Activated gamma-delta T cell treated with Interleukin-2 at 50 U/mL for 16 hours (primary cell): ENCODE data around the gene UMAD1.

ENCODE experiments used
- DNase-seq: peaks from one replicate; pipeline ENCODE4 v3.0.0-alpha.2; 2020

The UMAD1 gene

DNA sequence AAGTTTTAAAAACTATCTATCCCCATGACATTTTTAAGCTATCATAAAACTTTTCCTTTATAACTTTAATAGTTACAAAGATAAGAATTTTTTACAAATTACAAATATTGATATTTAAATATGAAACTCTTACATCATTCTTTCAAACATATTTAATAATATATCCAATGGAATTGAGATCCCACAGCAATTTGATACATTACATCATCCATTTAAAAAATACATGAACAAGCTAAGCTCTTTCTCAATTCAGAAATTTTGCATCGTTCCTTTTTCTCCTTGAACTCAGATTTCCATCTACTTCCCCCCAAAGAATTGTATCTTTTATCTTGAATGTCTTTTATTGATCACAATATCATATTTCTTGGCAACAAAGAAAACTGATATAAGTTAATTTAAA is 209.6 kb downstream of the UMAD1 start:
- no peak for DNase-seq

DNA sequence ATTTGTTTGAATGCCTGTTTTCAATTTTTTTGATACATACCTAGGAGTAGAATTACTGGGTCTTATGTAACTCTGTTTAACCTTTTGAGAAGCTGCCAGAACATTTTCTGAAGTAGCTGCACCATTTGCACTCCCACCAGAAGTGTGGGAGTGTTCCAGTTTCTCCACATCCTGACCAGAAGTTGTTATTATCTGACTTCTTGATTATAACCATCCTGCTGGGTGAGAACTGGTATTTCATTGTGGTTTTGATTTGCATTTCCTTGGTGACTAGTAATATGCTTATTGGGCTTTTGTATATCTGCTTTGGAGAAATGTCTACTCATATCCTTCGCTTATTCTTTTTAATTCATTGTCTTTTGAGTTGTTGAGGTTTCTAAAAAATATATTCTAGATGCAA is 210.8 kb downstream of the UMAD1 start:
- no peak for DNase-seq

DNA sequence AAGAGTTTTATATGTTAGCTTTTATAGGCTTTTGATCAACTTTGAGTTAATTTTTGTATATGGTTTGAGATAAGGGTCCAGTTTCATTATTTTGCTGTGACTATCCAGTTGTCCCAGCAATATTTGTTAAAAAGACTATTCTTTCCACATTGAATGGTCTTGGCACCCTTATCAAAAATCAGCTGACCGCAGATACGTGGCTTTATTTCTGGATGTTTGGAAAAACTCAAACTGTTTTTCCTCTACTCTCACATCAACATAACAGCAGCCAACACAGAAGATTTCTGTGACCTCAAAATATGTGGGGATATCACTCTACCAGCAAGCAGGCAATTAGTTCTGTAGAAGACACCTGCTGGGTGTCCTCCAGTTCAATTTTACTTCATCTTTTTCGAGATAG is 211.4 kb downstream of the UMAD1 start:
- DNase-seq = no peak

DNA sequence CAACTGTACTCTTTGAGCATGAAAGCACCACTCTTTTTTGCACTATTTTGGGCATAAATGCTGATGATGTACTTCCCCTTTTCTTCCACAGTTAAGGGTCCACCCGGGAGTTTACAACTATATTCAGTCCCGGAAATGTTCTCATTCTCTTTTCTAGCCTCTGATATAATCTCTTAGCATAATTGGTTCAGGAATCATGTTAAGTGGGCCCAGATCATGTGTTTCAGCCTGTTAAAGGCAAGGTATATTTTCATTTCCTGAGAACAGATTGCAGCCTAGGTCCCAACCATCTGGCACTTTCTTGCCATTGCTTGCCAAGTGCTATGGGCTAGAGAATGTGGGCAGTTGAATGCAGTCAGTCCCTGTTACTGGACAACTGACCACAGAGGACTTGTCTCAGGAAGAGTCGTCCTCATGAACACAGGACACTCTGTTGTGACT is 216.6 kb downstream of the UMAD1 start:
- DNase-seq = no peak

DNA sequence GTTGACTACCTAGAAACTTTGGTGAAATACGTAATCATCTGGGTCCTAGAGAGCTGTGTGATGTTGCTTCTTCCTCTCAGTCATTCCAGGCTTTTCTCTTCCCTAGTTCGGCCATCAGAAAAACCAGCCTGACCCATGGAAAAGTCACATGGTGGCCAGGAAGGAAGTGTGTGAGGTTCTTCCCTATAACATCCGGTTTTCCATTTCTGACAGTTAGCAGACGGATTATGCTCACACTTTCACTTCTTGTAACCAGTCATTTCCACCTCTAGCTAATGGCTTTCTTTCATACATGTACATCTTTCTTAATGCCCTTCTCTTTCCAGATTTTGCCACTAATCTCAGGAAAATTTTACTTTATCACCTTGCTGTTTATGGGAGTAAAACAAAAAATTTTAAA is 218.0 kb downstream of the UMAD1 start:
- no peak for DNase-seq

DNA sequence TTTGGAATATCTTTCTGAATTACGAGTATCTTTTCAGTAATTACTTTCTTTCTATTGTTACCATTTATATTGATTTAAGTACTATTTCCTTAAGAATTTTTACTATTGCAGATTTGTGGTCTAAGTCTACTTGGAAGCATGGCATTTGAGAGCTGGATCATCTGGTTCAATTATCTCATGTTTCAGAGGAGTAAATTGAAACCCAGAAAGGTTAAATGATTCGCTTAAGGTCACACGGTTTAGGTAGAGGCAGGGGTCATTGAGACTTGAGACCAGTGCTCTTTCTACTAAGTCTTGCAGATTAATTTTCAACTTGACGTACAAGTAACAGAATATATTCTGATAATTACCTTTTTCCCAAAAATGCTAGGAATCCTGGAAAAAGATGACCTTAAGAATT is 218.9 kb downstream of the UMAD1 start:
- no peak for DNase-seq

DNA sequence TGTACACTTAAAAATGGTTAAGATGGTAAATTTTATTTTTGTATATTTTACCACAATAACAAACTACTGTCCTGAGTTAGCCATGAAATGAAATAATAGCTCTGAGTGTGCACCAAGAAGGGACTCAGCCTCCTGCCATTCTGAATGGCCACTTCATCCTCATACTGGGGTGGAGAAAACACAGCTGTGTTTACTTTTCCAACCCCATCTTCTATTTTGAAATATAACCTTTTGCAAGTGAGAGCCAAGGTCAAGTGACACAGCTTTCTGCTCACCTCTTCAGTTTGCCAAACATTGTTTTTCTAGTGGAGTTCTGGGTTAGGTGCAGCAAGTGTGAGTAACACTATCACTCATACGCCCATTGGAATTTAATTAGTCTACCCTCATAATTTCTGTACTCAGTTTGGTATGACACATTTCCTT is 220.7 kb downstream of the UMAD1 start:
- DNase-seq = no peak

DNA sequence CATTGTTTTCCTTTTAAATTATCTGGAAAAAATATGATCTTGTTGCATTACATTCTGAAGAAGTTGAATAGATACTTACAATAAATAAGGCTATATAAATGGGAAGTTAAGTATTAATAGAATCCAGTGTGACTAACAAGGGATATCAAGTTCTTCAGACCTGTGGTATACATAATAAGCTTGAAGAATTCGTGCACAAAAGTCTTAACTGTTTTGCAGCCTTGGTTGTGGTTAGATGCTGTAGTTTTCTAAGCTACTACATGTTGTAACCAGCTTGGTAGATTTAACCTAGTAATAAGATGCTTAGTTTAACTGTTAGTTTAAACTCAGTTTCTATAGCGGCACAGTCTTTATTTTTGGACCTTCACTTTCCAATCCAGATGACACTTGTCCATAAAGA is 221.8 kb downstream of the UMAD1 start:
- no peak for DNase-seq

DNA sequence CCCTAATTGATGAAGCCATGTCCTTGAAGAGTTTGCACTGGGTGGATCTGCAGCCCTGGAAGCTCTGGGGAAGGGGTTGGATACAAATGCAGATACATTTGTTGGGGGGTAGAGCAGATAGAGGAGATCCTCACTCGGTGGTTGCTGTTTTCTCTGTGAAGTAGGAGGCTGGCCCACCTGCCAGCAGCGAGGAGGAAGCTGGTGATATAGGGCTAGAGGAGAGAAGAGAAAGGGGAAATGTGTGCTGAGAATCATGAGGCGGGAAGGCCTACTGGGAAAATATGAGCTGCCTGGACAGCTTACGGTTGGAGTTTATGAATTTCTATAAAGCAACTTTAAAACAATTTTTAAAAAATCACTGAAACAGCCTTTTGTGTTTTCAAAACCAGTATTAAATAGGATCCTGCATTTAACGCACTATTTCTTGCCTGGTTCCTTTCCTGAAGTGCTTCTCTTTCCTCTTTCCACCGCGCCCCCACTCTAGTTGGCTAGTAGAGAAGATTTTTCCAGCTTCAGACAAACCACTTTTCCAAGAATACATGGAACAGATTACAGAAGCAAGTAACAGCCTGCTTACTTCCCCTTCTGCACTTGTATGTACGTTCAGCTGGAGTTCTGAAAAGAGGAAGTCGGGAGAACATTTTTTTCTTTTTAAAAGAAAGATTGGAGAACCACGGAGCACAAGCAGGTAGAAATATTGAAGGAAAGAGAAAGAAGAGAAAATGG is 227.5 kb downstream of the UMAD1 start:
- no peak for DNase-seq

DNA sequence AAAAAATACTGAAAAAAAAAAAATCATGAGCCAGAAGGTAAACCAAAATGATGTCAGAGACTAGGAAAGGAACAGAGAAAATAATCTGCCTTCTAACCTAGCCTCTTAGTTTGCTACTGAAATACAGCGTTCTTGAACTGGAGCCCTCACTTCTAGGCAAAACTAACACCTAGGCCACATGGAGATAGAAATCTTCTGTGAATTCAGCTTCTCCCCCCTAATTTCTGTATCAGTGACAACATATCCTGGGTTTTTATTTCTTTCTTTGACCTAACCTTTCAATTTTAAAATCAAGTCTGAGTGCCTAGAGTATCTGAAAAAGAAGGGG is 228.0 kb downstream of the UMAD1 start:
- DNase-seq = no peak

DNA sequence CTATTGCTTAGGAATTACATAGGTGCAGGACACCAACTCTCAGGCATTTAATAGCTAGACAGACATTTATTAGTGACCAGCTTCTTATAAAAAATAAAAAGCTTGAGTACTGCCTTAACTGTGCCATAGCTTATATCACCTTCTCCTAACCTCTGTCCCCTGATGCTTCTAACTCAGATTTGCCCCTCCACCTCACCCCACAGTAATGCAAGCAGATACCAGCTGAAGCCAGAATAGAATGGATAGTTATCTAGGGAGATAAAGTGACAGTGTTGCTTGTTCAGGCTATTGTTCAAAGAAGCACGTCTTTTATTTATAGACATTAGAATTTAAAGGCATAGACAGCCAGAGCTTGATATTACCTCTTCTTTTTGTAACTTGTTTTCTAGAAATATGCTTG is 228.5 kb downstream of the UMAD1 start:
- no peak for DNase-seq

DNA sequence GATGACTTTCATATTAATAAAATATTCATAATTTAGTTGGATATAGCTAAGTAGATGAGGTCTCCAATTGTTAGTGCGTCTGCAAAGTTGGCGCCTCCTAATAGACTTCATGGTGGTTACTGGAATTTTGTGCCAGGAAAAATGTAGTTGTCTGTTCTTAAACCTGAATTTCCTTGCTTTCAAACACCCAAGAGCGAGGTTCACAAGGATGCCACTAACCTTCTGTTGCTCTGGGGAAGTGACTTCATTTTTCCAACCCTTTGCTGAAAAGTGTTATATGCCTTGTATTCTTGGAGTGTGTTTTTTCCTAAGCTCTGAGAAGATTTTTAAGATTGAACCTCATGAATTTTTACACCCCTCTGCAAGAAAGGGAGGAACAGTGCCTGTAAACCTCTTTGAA is 229.1 kb downstream of the UMAD1 start:
- no peak for DNase-seq

DNA sequence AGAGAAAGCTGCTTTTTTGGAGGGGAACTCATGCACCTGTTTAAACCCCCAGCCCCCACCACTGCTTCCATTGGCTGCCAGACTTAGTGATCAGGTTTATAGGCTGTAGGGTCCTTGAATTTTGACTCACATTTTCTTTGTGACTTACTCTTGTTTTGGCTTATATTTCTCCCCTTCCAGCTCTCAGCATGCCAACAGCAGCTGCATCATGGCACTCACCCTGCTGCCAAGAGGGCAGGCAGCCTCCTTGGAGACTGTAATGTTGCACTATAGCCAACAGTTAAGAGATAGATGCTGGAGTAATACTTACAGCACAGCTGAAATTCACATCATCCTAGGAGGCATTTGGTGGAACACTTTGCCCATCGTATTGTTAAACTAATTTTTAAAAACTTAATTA is 230.0 kb downstream of the UMAD1 start:
- no peak for DNase-seq

DNA sequence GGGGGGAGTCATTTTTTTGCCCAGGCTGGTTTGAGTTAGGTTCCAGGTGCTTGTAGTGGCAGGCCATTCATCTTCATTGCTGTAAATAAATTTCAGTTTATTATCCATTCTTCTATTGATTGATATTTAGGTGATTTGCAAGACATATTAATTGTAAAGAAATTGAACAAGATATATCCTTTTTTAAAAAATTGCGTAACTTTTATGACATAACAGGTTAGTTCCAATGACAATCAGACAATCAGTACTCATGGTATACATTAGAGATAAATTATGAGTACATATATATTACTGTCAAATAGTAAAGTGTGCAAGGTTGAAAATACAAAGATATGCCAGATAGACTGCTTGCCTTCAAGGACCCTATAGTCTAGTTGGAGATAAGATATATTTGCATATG is 235.9 kb downstream of the UMAD1 start:
- no peak for DNase-seq

DNA sequence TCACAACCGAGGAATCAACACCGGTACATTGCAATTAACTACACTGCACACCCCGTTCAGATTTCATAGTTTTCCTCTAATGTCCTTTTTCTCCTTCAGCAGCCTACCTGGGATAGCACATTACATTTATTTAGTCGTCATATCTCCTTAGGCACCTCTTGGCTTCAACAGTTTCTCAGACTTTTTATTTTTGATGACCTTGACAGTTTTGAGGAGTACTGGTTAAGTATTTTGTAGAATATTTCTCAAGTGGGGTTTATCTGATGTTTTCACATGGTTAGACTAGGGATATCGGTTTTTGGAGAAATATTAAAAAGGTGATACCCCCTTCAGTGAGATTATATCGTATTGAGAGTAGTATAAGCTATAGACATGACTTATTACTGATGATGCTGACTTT is 241.0 kb downstream of the UMAD1 start:
- no peak for DNase-seq

DNA sequence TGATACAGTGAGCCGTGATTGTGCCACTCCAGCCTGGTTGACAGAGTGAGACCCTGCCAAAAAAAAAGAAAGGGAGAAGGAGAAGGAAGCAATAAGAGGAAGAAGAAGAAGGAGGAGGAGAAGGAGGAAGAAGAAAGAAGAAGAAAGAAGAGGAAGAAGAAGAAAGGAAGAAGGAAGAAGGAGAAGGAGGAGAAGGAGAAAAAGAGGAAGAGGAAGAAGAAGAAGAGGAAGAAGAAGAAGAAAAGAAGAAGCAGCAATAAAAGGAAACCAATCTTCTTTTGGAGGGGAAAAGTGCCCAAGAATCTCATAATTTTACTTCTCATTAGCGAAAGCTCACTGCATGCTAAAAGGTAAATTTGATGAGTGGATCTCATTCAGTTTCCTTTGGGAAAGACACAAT is 242.3 kb downstream of the UMAD1 start:
- DNase-seq = no peak

DNA sequence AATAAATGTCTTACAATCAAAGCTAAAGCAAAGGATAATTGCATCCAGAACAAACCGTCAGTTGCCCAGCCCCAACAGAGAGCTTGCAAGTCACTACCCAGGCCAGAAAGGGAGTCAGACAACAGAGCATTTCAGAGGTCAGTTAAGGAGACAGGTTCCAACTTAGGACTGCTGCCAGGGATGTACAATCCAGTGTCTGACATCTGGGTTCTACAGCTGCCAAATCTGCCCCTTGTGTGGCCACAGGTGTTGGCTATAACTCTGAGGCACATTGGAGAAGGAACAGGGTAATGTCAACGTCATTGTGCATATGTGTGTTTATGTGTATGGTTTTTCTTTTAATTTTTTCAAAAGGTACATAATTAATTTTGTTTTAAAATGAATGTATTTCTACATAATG is 242.8 kb downstream of the UMAD1 start:
- DNase-seq = no peak

DNA sequence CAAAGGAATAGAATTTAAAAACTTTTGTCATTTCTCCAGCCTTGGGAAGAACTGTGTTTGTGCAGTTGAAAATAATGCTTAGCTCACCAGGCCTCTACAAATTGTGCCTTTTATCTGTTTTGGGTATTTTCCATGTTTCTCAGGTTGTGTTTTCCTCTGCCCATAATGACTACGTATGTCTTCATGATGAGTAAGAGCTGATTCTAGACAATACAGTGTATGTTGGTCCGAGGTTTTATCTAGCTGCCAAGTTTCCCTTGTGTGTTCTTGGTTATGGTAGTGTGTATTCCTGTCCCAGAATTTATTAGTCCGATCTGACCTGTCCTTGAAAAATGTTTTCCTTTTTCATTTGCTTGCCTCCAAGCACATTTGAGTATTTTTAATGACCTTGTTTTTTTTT is 244.3 kb downstream of the UMAD1 start:
- DNase-seq = no peak

DNA sequence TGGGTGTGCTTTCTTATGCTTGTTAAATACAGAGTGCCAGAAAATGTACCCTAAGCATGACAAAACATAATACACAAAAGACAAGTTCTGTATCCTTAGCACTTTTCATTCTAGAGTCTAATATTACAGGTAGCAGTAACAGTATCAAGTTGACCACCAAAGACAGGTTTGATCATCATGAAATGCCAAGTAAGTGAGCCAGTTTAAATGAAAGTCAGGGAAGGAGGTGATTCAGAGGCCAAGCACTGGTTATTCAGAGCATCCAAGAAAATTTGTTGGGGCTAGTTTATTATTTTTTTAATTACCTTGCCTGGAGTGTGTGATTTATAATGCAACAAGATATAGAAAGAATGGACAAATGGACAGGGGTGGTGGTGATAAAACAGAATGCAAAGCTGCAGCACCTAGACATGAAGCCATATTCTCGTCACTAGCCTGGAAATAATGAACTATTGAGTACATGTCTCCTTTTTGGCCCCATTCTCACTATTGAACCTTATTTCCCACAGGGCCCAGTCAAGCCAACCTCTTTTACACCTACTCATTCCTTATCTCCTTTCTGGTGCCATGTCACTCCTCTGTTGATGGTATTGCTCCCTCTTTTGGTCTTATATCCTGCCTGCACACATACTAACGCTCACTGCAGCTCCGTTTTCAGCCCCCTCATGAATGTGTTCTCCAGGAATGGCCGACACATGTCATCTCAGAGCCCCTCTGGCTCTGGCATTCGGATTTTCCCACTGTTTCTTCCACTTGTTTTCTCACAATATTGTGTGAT is 249.4 kb downstream of the UMAD1 start:
- DNase-seq = no peak

DNA sequence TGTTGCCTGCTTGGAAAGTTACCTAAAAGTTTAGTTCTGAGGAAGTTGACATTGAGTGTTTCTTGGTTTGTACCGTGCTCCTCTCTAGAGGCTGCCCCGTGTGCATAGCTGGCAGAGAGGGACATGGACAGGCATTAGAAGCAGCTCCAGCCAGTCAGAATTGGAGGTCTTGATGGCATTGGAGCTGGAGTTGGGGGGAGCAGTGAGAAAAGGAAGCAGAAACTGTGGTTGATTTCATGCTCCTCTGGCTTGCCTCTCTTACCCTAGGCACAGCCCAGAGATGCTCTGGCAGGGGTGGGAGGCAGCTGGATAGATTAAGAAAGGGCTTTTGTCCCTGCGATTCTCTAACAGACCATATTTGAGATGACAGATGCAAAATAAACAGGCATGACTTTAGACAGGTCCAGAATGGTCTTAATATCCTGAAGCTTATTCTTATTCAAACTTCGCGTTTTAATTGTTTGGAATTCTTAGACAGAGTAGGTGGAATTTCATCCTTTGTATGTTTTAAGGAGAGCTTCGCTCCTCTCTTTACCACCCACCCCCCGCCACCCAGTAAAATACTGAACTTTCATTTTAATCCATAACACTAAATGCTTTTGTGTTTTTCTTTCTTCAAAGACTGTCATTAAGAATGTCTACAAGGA is 254.6 kb downstream of the UMAD1 start:
- DNase-seq = no peak

DNA sequence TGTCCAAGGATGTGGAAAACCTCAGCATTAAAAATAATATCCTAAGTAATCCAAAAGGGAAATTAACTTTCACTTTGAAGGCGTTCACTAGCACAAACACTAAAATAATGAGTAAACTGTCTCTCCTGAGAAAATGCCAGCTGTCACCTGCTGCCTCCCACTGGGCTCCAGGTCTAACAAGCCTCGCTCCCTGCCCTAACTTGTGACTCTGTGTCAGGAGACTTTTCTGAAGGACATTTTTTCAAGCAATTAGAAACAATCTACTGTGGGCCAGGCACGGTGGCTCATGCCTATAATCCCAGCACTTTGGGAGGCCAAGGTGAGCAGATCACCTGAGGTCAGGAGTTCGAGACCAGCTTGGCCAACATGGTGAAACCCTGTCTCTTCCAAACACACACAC is 255.2 kb downstream of the UMAD1 start:
- DNase-seq = no peak

DNA sequence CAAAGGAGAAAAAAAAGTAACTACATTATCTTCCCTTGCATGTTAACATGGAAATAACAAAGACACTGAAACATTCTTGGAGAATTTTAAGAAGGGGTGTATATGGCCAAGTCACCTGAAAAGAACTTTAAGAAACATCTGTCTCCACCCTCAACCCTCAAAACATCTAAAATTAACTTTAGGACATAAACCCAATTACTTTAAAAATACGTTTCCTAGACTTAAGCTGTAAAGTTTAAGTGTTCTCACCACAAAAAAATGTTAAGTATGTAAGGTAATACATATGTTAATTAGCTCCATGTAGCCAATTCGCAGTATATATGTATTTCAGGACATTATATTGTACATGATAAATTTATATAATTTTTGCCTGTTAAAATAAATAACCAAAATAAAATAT is 257.0 kb downstream of the UMAD1 start:
- DNase-seq = no peak

DNA sequence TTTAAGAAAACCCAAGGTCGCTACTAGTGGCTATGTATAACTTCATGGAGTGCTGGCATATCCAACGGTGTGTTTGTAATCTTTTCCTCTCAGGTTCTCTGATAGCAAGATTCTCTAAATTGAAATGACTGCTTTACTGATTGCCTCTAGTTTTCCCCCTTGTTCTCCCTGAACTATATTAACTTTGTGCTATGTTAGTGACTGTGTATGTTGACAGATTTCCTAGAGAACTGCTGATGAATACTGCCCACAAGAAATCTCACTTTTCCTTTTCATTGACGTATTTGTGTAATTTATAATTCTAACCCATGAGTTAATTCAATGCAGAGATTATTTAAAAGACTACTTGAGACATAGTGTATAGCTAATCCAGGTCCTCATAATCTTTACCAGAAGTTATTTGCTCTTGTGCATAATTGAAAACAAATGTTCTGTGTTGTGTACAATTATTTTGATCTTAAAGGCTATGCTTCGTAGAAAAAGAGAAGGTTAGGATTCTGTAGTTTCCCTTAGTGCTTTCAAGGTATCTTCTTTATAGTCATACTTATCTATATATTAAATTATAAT is 257.5 kb downstream of the UMAD1 start:
- no peak for DNase-seq

DNA sequence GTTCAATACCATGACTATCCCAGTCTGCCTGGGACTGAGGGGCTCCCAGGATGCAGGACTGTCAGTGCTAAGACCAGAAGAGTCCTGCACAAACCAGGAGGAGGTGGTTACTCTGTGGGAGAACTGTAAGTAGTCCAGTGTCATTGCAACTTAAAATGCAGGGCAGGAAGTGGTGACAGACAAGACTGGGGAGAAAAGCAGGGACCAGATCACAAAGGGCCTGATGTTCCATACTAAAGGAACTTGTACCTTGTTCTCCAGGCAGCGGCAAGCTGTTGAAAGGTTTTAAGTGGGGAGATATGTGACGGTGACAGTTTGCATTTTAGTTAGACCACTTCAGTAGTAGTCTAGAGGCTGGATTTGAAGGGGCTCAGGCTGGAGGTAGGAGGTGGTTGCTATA is 262.3 kb downstream of the UMAD1 start:
- DNase-seq = no peak
